GM23338 (cell line): ENCODE results near the gene PIAS1. TPM values are rescaled to one million over a fixed set of nuclear protein-coding genes. Genes with fewer than 3 reads are reported as not detected.

Source experiments
- ATAC-seq: fragments of 200-7000 bp; cut with Tn5 transposase; 3 replicates; pipeline ENCODE4 v1.9.1; 2020
- DNase-seq: peaks from one replicate; pipeline ENCODE4 v3.0.0-alpha.2; 2015; ENCODE audit warnings: low spot score
- H2AFZ ChIP-seq: fragments of 200-600 bp; sonication (generic); 2 replicates; pipeline ENCODE4 v1.8.0; 2016; ENCODE audit warnings: antibody characterized with exemption, mild to moderate bottlenecking, moderate library complexity
- H3F3A ChIP-seq: fragments of 200-600 bp; sonication (generic); replicated peaks from 2 replicates; pipeline ENCODE4 v1.8.0; 2017; ENCODE audit warnings: antibody characterized with exemption, mixed run types, low read depth
- H3K27ac ChIP-seq: fragments of 200-600 bp; sonication (generic); 2 replicates; pipeline ENCODE4 v1.6.1; 2016; ENCODE audit warnings: low read depth
- H3K27me3 ChIP-seq: fragments of 200-600 bp; sonication (generic); 2 replicates; pipeline ENCODE4 v1.8.0; 2016; ENCODE audit warnings: mild to moderate bottlenecking, mixed run types, moderate library complexity; ENCODE audit not compliant: insufficient read depth
- H3K36me3 ChIP-seq: fragments of 200-600 bp; sonication (generic); 2 replicates; pipeline ENCODE4 v1.8.0; 2016; ENCODE audit warnings: mild to moderate bottlenecking; ENCODE audit not compliant: insufficient read depth
- H3K4me1 ChIP-seq: fragments of 200-600 bp; sonication (generic); 2 replicates; pipeline ENCODE4 v1.8.0; 2016; ENCODE audit warnings: mild to moderate bottlenecking, moderate library complexity; ENCODE audit not compliant: insufficient read depth
- H3K4me2 ChIP-seq: fragments of 200-600 bp; sonication (generic); 2 replicates; pipeline ENCODE4 v1.7.1; 2017; ENCODE audit warnings: mixed run types
- H3K4me3 ChIP-seq: fragments of 200-600 bp; sonication (generic); 2 replicates; pipeline ENCODE4 v1.6.1; 2016; ENCODE audit warnings: mixed run types
- H3K79me2 ChIP-seq: fragments of 200-600 bp; sonication (generic); replicated peaks from 2 replicates; pipeline ENCODE4 v1.8.0; 2017; ENCODE audit warnings: mild to moderate bottlenecking; ENCODE audit not compliant: insufficient read depth
- H3K9me2 ChIP-seq: fragments of 200-600 bp; sonication (generic); 2 replicates; pipeline ENCODE4 v1.8.0; 2017; ENCODE audit not compliant: insufficient read depth
- H4K20me1 ChIP-seq: fragments of 200-600 bp; sonication (generic); replicated peaks from 2 replicates; pipeline ENCODE4 v1.8.0; 2017; ENCODE audit warnings: mild to moderate bottlenecking; ENCODE audit not compliant: insufficient read depth
- H3K27ac Mint-ChIP-seq: 2 replicates; pipeline ENCODE4 v1.8.0; 2020; ENCODE audit warnings: inconsistent platforms, mild to moderate bottlenecking, moderate library complexity, mixed read lengths
- H3K27me3 Mint-ChIP-seq: 3 replicates; pipeline ENCODE4 v1.8.0; 2022; ENCODE audit warnings: low read depth, mild to moderate bottlenecking, moderate library complexity, mixed read lengths, inconsistent platforms; ENCODE audit not compliant: insufficient read depth, poor library complexity
- H3K36me3 Mint-ChIP-seq: 3 replicates; pipeline ENCODE4 v1.8.0; 2021; ENCODE audit warnings: low read depth, mild to moderate bottlenecking, inconsistent platforms, moderate library complexity, mixed read lengths
- H3K4me1 Mint-ChIP-seq: 3 replicates; pipeline ENCODE4 v1.8.0; 2020; ENCODE audit warnings: mild to moderate bottlenecking, inconsistent platforms, mixed read lengths
- H3K4me3 Mint-ChIP-seq: 3 replicates; pipeline ENCODE4 v1.8.0; 2021; ENCODE audit warnings: moderate library complexity, mild to moderate bottlenecking, inconsistent platforms, mixed read lengths
- H3K9me3 Mint-ChIP-seq: 3 replicates; pipeline ENCODE4 v1.8.0; 2020; ENCODE audit warnings: moderate library complexity, mild to moderate bottlenecking, inconsistent platforms, mixed read lengths
- CREB1 ChIP-seq: fragments of 250-450 bp; sonication (Bioruptor Pico); IDR thresholded peaks from 2 replicates; pipeline ENCODE4 v1.5.0; 2020; ENCODE audit warnings: low read depth, mild to moderate bottlenecking, moderate library complexity
- CTCF ChIP-seq, 2 experiments: fragments of 200-600 bp in 1 of 2; sonication (generic) in 1 of 2; conservative IDR thresholded peaks; 2 replicates each; pipeline versions ENCODE4 v1.5.1 to v1.6.1; 2016 to 2017; ENCODE audit warnings: antibody characterized with exemption in 2 of 2, low read depth in 2 of 2, mild to moderate bottlenecking in 2 of 2, moderate library complexity in 1 of 2
- ETS1 ChIP-seq: IDR thresholded peaks from 2 replicates; pipeline ENCODE4 v1.6.1; 2016; ENCODE audit warnings: antibody characterized with exemption
- EZH2 ChIP-seq: fragments of 200-600 bp; sonication (generic); IDR thresholded peaks from one replicate; pipeline ENCODE4 v1.8.0; 2017; ENCODE audit warnings: antibody characterized with exemption, mild to moderate bottlenecking, low read depth; ENCODE audit not compliant: unreplicated experiment
- EZH2phosphoT487 ChIP-seq: fragments of 200-600 bp; sonication (generic); IDR thresholded peaks from one replicate; pipeline ENCODE4 v1.8.1; 2018; ENCODE audit warnings: antibody characterized with exemption; ENCODE audit not compliant: unreplicated experiment
- JUNB ChIP-seq: IDR thresholded peaks from one replicate; pipeline ENCODE4 v1.6.1; 2016; ENCODE audit warnings: antibody characterized with exemption; ENCODE audit not compliant: unreplicated experiment
- NANOG ChIP-seq: IDR thresholded peaks from 2 replicates; pipeline ENCODE4 v1.6.1; 2016; ENCODE audit warnings: antibody characterized with exemption, borderline replicate concordance
- POLR2AphosphoS5 ChIP-seq: IDR thresholded peaks from 2 replicates; pipeline ENCODE4 v1.6.1; 2016; ENCODE audit warnings: antibody characterized with exemption, low read depth
- REST ChIP-seq: IDR thresholded peaks from one replicate; pipeline ENCODE4 v1.6.1; 2018; ENCODE audit warnings: antibody characterized with exemption; ENCODE audit not compliant: unreplicated experiment
- STAT1 ChIP-seq: IDR thresholded peaks from one replicate; pipeline ENCODE4 v1.6.1; 2016; ENCODE audit warnings: antibody characterized with exemption; ENCODE audit not compliant: unreplicated experiment
- ZNF114 ChIP-seq: fragments of 250-450 bp; sonication (Bioruptor Pico); IDR thresholded peaks from 2 replicates; pipeline ENCODE4 v1.5.0; 2020; ENCODE audit warnings: mild to moderate bottlenecking, moderate library complexity
- ZNF331 ChIP-seq: fragments of 250-450 bp; sonication (Bioruptor Pico); IDR thresholded peaks from 2 replicates; pipeline ENCODE4 v1.5.0; 2020; ENCODE audit warnings: low read depth, mild to moderate bottlenecking, moderate library complexity
- ZNF462 ChIP-seq: fragments of 250-450 bp; sonication (Bioruptor Pico); IDR thresholded peaks from 2 replicates; pipeline ENCODE4 v1.5.0; 2020; ENCODE audit warnings: mild to moderate bottlenecking, moderate library complexity
- polyA plus RNA-seq: library from polyadenylated mRNA; unstranded; fragments of >200 nt; fragmentation: Nextera tagmentation; extraction: Ambion mirVana; gene quantifications from 2 replicates; pipeline ENCODE4 v1.2.1, GENCODE V29; 2016
- total RNA-seq: library from RNA; depleted of rRNA; stranded (reverse); fragments of >200 nt; shearing (Covaris generic); gene quantifications from 2 replicates; pipeline ENCODE4 v1.2.3, GENCODE V29; 2014

The PIAS1 gene
- total and polyA plus RNA-seq, 2 experiments from 2014 or later: 30.7 to 32.1 TPM

- Mint-ChIP-seq H3K4me3 (no peak overlapping the region), H3K27ac (no peak overlapping the region), H3K27me3 (no peaks in the 10 kb centered on the region), H3K36me3 (peaks cover 23% of the 10 kb centered on the region), H3K4me1 (peaks cover 6% of the 10 kb centered on the region; the same call in 2 of the 3 replicates), H3K9me3 (peaks cover 13% of the 10 kb centered on the region)
- Histone ChIP-seq H3K79me2 (peaks cover 25% of the 10 kb centered on the region), H2AFZ (no peak overlapping the region), H3K4me3 (no peak overlapping the region), H3K27me3 (no peaks in the 10 kb centered on the region), H3F3A (no peaks in the 10 kb centered on the region), H3K4me1 (peaks cover 6% of the 10 kb centered on the region), H3K9me2 (no peaks in the 10 kb centered on the region), H3K36me3 (no peaks in the 10 kb centered on the region), H3K27ac (no peak overlapping the region), H4K20me1 (no peaks in the 10 kb centered on the region; the same call in 1 of the 2 replicates), H3K4me2 (no peak overlapping the region)
- TF ChIP-seq NANOG (no peak), EZH2 (no peak), CREB1 (CRISPR knock-in tag) (no peak), ZNF462 (CRISPR knock-in tag) (no peak), POLR2AphosphoS5 (no peak), JUNB (no peak), ZNF331 (CRISPR knock-in tag) (no peak), EZH2phosphoT487 (no peak), CTCF (conservative IDR thresholded peaks at IDR 0.05; ENCODE audit: low read depth in 2 of 2) (no peak), ETS1 (no peak), ZNF114 (CRISPR knock-in tag) (no peak), STAT1 (no peak), REST (no peak)
- no peak for DNase-seq
- ATAC-seq: no peak
Observed at GRCh38 chr15:68107142-68107541, 53.0 kb downstream of the PIAS1 start.
